GM12878 (cell line): ENCODE data around the gene ASCC3. TPM values are rescaled to one million over a fixed set of nuclear protein-coding genes. Genes with fewer than 3 reads are reported as not detected.
A peak's percentile ranks its signal among the peaks of the same experiment; 100 is the strongest.

Source experiments
- ATAC-seq: fragments of 200-7000 bp; cut with Tn5 transposase; 3 replicates; pipeline ENCODE4 v1.9.1; 2020; ENCODE audit warnings: mild to moderate bottlenecking, moderate library complexity
- BruUV-seq: library from RNA; stranded (reverse); fragments of 400-500 nt; replicated peaks from 2 replicates; lab custom pipeline; 2021; lab: Mats Ljungman, UMichigan
- CTCF ChIA-PET: fragments of 300-600 bp; sonication (Branson Sonifier 250); formaldehyde crosslinking; extraction: SDS; loops from one replicate; lab custom pipeline; 2021; ENCODE audit warnings: inconsistent platforms; lab: Yijun Ruan, JAX
- POLR2A ChIA-PET: fragments of 350-600 bp; formaldehyde crosslinking; extraction: SDS; loops from one replicate; lab custom pipeline; 2021; ENCODE audit warnings: inconsistent platforms; lab: Charles Lee
- RAD21 ChIA-PET: fragments of 300-600 bp; sonication (Branson Sonifier 250); formaldehyde crosslinking; loops from one replicate; lab custom pipeline; 2023; ENCODE audit warnings: antibody characterized with exemption; ENCODE audit not compliant: unreplicated experiment; lab: Charles Lee
- SMC1A ChIA-PET: fragments of 300-600 bp; sonication (Branson Sonifier 250); formaldehyde crosslinking; loops from one replicate; lab custom pipeline; 2023; ENCODE audit not compliant: unreplicated experiment, uncharacterized antibody; lab: Charles Lee
- DNase-seq: peaks from one replicate; pipeline ENCODE4 v3.0.0-alpha.2; 2011; ENCODE audit warnings: low read depth, low spot score
- FAIRE-seq: peaks from 3 replicates; lab custom pipeline; 2011; peaks lifted over from hg19 to GRCh38; lab: Jason Lieb, UNC
- H2AFZ ChIP-seq: 2 replicates; pipeline ENCODE4 v1.6.0; 2011; ENCODE audit warnings: low read depth, low read length, control low read depth; ENCODE audit not compliant: control insufficient read depth
- H3K27ac ChIP-seq: 2 replicates; pipeline ENCODE4 v1.5.1; 2011; ENCODE audit warnings: control low read depth; ENCODE audit not compliant: control insufficient read depth, insufficient read depth
- H3K27me3 ChIP-seq, 2 experiments: replicated peaks in 1 of 2; 2 replicates each; pipeline versions ENCODE4 v1.6.0 to v1.6.1; 2011; ENCODE audit warnings: low read length in 1 of 2; ENCODE audit not compliant: control insufficient read depth in 2 of 2, insufficient read depth in 2 of 2
- H3K36me3 ChIP-seq, 2 experiments: 2 replicates each; pipeline ENCODE4 v1.5.1; 2011; ENCODE audit warnings: low read length in 1 of 2; ENCODE audit not compliant: control insufficient read depth in 2 of 2, insufficient read depth in 2 of 2
- H3K4me1 ChIP-seq: 2 replicates; pipeline ENCODE4 v1.6.1; 2011; ENCODE audit warnings: mild to moderate bottlenecking, low read length, moderate library complexity, mixed read lengths; ENCODE audit not compliant: control insufficient read depth, insufficient read depth
- H3K4me2 ChIP-seq: 2 replicates; pipeline ENCODE4 v1.6.0; 2011; ENCODE audit warnings: control low read depth; ENCODE audit not compliant: control insufficient read depth, insufficient read depth
- H3K4me3 ChIP-seq: fragments of 200-600 bp; sonication (generic); 2 replicates; pipeline ENCODE4 v1.5.1; 2016
- H3K79me2 ChIP-seq: 2 replicates; pipeline ENCODE4 v1.6.0; 2011; ENCODE audit warnings: low read length; ENCODE audit not compliant: control insufficient read depth, insufficient read depth
- H3K9ac ChIP-seq: 2 replicates; pipeline ENCODE4 v1.8.0; 2011; ENCODE audit warnings: low read length, control low read depth, mixed read lengths; ENCODE audit not compliant: control insufficient read depth, insufficient read depth
- H3K9me3 ChIP-seq: replicated peaks from 3 replicates; pipeline ENCODE4 v1.5.1; 2011; ENCODE audit warnings: mild to moderate bottlenecking, low read length; ENCODE audit not compliant: control insufficient read depth, insufficient read depth
- H4K20me1 ChIP-seq: 2 replicates; pipeline ENCODE4 v1.6.0; 2011; ENCODE audit not compliant: control insufficient read depth, insufficient read depth
- CBFB ChIP-seq: IDR thresholded peaks from 2 replicates; pipeline ENCODE4 v1.6.1; 2016; ENCODE audit warnings: antibody characterized with exemption, low read depth
- PAX5 ChIP-seq: IDR thresholded peaks from 2 replicates; pipeline ENCODE4 v1.6.1; 2011; ENCODE audit warnings: low read depth, low read length, borderline replicate concordance
- SMARCA5 ChIP-seq: fragments of 450-650 bp; IDR thresholded peaks from 2 replicates; pipeline ENCODE4 v1.6.1; 2017; ENCODE audit warnings: mild to moderate bottlenecking
- ZNF24 ChIP-seq: fragments of 450-650 bp; IDR thresholded peaks from 2 replicates; pipeline ENCODE4 v1.6.1; 2017; ENCODE audit warnings: antibody characterized with exemption, mild to moderate bottlenecking
- ZSCAN29 ChIP-seq: fragments of 450-650 bp; IDR thresholded peaks from 2 replicates; pipeline ENCODE4 v1.6.1; 2017; ENCODE audit warnings: mild to moderate bottlenecking, moderate library complexity
- WGBS: methylation state at CpG from one replicate; pipeline ENCODE4 v1.1.6; 2016; ENCODE audit warnings: low lambda C conversion rate; ENCODE audit not compliant: insufficient replicate concordance, insufficient coverage; ENCODE audit errors: missing lambda C conversion rate; 5-methylcytosine and 5-hydroxymethylcytosine counted together
- in situ Hi-C: fragments of 300-500 bp; cut with MboI; formaldehyde crosslinking; loops from 9 replicates; pipeline ENCODE4 v1.14.3; 2018; ENCODE audit warnings: mixed read lengths
- intact Hi-C: fragments of 100-400 bp; cut with micrococcal nuclease; formaldehyde crosslinking; loops from one replicate; pipeline ENCODE4 v1.14.2; 2022; ENCODE audit not compliant: unreplicated experiment
- polyA plus RNA-seq, 11 experiments: library from polyadenylated mRNA; depleted of rRNA in 4 of 11; unstranded in 6 of 11; stranded (reverse) in 5 of 11; fragments of >200 nt; fragmentation: Nextera tagmentation in 4 of 11; fragmentation: Illumina TruSeq in 1 of 11; extraction: Ambion mirVana in 4 of 11; extraction: Trizol in 1 of 11; gene quantifications; 1 replicate in 1 of 11; 2 replicates in 10 of 11; pipeline versions ENCODE4 v1.2.1 to v1.2.3, GENCODE V29; 2011 to 2016; ENCODE audit warnings: inconsistent platforms in 2 of 11, missing spikeins in 2 of 11, low read depth in 1 of 11
- total RNA-seq, 4 experiments: library from RNA; depleted of rRNA in 3 of 4; stranded (reverse); fragments of >200 nt in 3 of 4; fragmentation: Illumina TruSeq in 1 of 4; extraction: Trizol in 1 of 4; gene quantifications; 2 replicates each; pipeline versions ENCODE4 v1.2.1 to v1.2.3, GENCODE V29; 2013 to 2021
- TF ChIP-seq, protein P1 (sequence below): fragments of 150-350 bp; IDR thresholded peaks from 2 replicates; pipeline ENCODE4 v1.6.1; 2016; ENCODE audit warnings: low read depth, low read length
- TF ChIP-seq, protein P2 (sequence below): fragments of 450-650 bp; IDR thresholded peaks from 2 replicates; pipeline ENCODE4 v1.6.1; 2016; ENCODE audit warnings: mild to moderate bottlenecking

Gene ASCC3
- total and polyA plus RNA-seq, 10 of the 15 experiments (the other 5 are each of a cell fraction or from before 2014, with no cell fraction given) = 19.9 to 76.2 (median 55.9) TPM

DNA sequence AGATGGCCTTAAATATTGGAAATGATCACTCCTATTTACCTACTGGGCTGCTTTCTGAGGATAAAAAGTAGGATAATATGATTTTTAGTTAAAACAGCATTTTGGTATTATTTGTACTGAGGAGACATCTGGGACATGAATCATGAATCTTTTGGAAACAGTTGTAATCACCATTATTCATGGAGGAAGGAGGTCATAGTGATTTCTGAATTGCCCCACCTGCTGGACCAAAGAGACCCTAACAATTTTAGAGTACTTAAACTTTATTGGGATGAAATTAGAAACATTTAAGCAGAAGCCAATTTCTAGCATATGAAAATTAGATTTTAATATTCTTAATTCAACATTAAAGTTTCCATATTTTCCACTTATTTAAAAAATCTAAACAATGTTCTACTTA lies 308.0 kb downstream of the ASCC3 start (continued):
- TF ChIP-seq CBFB = no peak
- TF ChIP-seq ZSCAN29 = no peak

DNA sequence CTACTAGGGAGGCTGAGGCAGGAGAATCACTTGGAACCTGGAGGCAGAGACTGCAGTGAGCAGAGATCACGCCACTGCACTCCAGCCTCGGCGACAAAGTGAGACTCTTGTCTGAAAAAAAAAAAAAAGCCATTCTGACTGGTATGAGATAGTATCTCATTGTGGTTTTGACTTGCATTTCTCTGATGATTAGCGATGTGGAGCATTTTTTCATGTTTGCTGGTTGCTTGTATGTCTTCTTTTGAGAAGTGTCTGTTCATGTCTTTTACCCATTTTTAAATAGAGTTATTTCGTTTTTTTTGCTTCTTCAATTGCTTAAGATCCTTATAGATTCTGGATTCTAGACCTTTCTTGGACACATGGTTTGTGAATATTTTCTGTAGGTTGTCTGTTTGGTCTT lies 312.9 kb downstream of the ASCC3 start:
- POLR2A ChIA-PET = no interaction called here

More for the DNA sequence above, 312.9 kb downstream of the ASCC3 start:
- ChIA-PET SMC1A (no interaction called here), CTCF (no interaction called here), RAD21 (no interaction called here)
- FAIRE-seq (peak; percentile 35), ATAC-seq (no peak), DNase-seq (no peak)
- peaks cover 0 to 3% of the 10 kb centered on the region in 2 experiments; a peak in 1 of 4 replicates for H3K36me3 ChIP-seq
- H3K27ac ChIP-seq = no peak overlapping the region
- no peak overlapping the region for H3K4me3 ChIP-seq
- no peaks in the 10 kb centered on the region for H3K4me1 ChIP-seq
- in situ Hi-C loops = no loop called here
- H3K79me2 ChIP-seq = no peaks in the 10 kb centered on the region
- 97% methylated on average over 2 of the region's 5 CpGs for WGBS
- no peak overlapping the region for H3K9ac ChIP-seq
- no peak overlapping the region for H3K4me2 ChIP-seq
- H4K20me1 ChIP-seq = no peaks in the 10 kb centered on the region
- intact Hi-C loops = no loop called here
- no TSS peak for BruUV-seq
- H2AFZ ChIP-seq = no peak overlapping the region
- TF ChIP-seq, protein P1, sequence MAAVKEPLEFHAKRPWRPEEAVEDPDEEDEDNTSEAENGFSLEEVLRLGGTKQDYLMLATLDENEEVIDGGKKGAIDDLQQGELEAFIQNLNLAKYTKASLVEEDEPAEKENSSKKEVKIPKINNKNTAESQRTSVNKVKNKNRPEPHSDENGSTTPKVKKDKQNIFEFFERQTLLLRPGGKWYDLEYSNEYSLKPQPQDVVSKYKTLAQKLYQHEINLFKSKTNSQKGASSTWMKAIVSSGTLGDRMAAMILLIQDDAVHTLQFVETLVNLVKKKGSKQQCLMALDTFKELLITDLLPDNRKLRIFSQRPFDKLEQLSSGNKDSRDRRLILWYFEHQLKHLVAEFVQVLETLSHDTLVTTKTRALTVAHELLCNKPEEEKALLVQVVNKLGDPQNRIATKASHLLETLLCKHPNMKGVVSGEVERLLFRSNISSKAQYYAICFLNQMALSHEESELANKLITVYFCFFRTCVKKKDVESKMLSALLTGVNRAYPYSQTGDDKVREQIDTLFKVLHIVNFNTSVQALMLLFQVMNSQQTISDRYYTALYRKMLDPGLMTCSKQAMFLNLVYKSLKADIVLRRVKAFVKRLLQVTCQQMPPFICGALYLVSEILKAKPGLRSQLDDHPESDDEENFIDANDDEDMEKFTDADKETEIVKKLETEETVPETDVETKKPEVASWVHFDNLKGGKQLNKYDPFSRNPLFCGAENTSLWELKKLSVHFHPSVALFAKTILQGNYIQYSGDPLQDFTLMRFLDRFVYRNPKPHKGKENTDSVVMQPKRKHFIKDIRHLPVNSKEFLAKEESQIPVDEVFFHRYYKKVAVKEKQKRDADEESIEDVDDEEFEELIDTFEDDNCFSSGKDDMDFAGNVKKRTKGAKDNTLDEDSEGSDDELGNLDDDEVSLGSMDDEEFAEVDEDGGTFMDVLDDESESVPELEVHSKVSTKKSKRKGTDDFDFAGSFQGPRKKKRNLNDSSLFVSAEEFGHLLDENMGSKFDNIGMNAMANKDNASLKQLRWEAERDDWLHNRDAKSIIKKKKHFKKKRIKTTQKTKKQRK = no peak
- TF ChIP-seq SMARCA5 (no peak), ZNF24 (no peak), PAX5 (no peak)
- TF ChIP-seq, protein P2, sequence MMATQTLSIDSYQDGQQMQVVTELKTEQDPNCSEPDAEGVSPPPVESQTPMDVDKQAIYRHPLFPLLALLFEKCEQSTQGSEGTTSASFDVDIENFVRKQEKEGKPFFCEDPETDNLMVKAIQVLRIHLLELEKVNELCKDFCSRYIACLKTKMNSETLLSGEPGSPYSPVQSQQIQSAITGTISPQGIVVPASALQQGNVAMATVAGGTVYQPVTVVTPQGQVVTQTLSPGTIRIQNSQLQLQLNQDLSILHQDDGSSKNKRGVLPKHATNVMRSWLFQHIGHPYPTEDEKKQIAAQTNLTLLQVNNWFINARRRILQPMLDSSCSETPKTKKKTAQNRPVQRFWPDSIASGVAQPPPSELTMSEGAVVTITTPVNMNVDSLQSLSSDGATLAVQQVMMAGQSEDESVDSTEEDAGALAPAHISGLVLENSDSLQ = no peak
- H3K9me3 ChIP-seq = no peaks in the 10 kb centered on the region
- no peaks in the 10 kb centered on the region for H3K27me3 ChIP-seq
